Activated T-helper 1 cell treated with anti-CD3 and anti-CD28 coated beads, Interleukin-12 subunit alpha, Interleukin-12 subunit beta, Interleukin-2, Interleukin-4 antibody, amounts not matched to agents 30 ng/mL and 10 ng/mL and 1 ng/mL, durations not matched to agents 14 hours and 24 hours and 36 hours (primary cell): ENCODE measurements around the gene ARL5A. TPM values are rescaled to one million over a fixed set of nuclear protein-coding genes. Genes with fewer than 3 reads are reported as not detected.

Source experiments
- total RNA-seq: library from RNA; stranded (reverse); gene quantifications from 2 replicates; pipeline ENCODE4 v1.2.3, GENCODE V29; 2022

The ARL5A gene
- total RNA-seq, 1 donor from 2014 or later, result 69.3 TPM

Other genes starting within 250 kb of the ARL5A start
- 0.05 and 0.08 TPM in 2 replicates for gene NEB, start 93.9 kb downstream of the ARL5A start, total RNA-seq